GM19438 (cell line): ENCODE measurements around the gene SAPCD2.

Source experiments
- ATAC-seq: cut with Tn5 transposase; IDR thresholded peaks from one replicate; pipeline ENCODE4 v1.9.1; 2021; ENCODE audit warnings: low read depth; ENCODE audit not compliant: unreplicated experiment

The SAPCD2 gene

DNA sequence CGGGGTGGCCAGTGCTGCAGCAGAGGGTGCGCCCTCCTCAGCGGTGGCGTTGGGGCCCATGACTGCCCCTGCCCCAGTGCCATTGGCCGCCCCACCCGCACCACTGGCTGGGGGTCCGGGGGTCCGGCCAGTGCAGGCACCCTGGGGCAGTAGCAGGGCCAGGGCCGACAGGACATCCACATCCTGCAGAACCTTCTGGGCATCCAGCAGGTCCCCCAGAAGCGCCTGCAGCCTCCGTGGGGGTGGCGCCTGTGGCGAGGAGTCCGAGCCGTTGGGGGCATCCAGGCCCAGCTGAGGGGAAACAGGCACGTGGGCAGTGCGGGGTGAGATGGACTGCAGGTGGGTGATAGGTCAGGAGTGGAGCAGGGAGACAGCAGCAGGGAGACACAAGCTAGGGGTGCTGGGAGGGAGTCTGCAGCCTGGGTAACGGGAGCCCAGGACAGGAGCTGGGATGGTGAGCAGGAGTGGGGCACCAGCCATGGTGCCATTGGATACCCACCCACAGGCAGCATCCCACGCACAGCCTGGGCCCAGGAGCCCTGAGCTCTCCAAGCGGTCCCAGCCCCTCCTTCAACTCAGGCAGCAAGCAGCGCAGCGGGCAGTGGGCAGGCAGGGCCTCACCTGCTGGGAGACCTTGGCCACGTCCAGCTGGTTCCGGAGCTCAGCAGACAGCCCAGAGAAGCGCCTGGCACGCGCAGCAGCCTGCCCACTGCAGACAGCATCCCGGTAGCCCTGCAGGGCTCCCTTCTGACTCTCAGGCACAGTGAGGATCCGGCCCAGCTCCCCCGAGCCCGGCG lies 49.4 kb downstream of the SAPCD2 start:
- ATAC-seq, result no peak

DNA sequence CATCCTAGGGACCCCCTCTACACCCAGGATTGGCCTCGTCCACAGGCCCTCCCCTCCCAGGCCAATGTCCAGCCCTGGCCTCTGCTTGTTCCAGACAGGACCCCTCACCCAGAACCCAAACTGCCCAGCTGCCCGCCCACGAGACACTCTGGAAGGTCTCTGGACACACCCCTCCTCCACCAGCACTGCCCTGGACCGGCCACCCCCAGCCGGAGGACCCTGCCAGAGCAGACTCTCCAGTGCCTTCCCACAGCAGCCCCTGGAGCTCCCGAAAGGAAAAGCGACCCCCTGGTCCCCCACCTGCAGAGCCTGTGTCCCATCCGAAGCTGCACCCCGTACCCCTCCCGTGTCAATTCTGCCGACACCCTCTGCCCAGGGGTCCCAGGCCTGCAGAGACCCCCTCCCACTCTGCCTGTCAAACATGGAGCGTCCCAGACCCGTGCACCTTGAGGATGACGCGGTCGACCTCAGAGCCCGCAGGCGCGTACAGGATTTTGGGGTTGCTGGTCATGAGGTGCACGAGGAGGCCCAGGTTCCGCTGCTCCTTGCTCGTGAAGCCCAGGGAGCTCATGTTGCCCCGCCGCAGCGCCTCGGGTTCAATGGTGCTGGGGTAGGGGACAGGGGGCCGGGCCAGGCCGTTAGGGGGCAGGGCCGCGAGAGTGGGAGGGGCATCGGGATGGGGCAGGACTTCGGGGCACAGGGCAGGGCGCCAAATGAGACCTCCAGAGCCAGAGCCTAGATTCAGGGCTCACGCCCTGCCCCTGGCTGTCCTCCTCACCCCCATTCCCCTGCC lies 50.3 kb downstream of the SAPCD2 start:
- no peak for ATAC-seq

DNA sequence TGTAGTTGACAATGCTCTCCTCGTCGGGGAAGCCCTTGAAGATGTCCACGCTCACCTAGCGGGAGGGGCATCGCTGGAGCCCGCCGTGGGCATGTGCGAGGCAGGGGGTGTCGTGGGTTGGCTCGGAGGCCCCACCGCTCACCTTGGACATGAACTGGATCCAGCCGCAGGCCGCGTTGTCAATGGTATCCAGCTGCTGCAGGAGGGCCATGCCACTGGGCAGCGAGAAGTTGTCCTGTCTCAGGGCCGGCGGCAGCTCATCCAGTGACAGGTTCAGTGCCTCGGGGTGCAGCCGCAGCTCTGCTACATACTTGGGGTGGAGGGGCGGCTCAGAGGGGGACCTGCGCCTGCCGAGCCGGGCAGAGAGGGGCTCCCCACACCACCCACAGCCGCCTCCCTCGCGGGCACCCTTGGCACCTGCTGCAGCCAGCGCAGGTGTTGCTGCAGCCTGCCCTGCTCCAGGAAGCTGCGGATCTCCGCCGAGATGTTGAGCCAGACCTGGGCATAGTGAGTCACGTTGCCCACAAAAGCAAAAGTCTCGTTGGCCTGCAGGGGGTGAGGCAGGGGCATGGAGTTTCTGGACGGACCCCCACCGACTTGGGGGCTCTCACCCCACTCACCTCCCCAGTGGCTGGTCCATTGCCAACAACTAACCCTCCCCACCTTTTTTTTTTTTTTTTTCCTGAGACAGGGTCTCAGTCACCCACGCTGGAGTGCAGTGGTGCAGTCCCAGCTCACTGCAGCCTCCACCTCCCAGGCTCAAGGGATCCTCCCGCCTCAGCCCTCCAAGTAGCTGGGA lies 51.4 kb downstream of the SAPCD2 start:
- ATAC-seq, result no peak

DNA sequence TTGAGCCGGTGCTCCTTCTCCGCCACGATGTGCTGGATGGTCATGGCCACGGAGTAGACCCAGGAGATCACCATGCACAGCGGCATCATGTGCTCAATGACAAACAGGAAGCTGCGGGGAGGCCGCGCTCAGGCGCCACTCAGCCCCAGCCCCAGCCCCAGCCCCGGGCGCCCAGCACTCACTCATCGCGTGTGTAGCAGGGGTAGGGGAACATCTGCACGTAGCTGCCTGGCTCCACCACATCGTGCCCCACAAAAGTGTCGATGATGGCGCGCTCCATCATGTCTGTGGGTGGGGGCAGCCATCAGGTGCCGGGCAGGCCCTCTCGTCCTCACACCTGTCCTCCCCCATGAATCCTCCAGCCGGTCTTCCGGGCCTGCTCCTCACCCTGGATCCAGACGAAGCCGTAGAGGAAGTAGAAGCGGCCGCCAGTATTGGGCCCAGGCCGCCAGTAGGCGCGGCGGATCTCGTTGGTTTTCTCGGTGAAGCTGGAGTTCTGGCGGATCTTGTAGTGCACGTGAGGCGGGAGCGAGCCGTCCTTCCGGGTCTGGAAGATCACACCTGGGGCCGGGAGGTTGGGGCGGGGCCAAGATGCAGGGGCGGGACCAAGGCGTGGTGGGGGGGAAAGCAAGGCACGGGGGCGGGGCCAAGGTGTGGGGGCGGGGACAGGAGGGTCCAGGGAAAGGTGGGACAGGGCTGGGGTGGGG lies 52.4 kb downstream of the SAPCD2 start:
- no peak for ATAC-seq

DNA sequence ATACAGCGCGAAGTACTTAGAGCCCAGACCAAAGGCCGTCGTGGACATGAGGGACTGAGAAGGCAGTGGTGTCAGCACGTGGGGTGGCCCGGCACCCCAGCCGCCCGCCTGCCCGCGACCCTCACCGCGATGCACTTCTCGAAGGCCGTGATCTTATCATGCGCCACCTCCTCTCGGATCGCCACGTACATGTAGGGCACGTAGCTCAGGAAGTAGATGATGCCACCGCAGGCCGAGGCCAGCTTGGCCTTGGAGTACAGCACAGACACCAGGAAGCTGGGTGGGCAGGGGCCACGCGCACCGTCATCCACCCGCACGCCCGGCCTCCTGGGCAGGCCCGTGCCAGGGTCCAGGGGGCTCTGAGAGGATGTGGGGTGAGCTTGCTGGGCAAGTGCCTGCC lies 53.3 kb downstream of the SAPCD2 start:
- no peak for ATAC-seq

DNA sequence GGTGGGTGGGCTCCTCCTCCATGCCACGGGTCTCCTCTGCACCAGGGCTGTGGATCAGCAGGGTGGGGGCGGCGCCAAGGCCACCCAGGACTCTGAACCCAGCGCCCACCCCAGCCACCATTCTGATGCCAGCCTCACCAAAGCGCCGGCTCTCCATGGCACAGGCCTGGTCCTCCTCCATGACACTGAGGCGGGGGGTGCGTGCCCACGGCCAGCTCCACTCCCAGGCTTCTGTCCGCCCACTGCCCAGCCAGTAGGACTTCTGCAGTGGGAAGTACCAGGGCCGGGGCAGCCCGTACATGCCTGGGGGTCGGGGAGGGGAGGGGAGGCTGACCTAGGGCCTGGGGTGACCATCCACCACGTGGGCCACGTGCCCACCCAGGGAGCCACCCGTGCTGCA lies 53.9 kb downstream of the SAPCD2 start:
- ATAC-seq, result no peak

DNA sequence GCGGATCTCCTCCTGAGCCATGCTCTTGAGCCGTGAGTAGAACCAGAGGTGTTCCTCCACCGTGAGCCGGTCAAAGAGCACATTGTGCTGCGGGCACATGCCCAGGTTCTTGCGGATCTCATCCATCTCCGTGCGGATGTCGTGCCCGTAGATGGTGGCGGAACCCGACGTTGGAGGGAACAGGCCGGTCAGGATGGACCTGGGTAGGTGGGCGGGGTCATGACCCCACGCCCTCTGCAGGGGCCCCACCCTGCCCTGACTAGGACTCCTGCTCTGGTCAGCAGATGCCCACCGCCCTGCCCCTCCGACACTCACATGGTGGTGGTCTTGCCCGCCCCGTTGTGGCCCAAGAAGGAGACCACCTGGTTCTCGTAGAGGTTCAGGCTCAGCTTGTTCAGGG lies 54.4 kb downstream of the SAPCD2 start:
- ATAC-seq, result no peak

DNA sequence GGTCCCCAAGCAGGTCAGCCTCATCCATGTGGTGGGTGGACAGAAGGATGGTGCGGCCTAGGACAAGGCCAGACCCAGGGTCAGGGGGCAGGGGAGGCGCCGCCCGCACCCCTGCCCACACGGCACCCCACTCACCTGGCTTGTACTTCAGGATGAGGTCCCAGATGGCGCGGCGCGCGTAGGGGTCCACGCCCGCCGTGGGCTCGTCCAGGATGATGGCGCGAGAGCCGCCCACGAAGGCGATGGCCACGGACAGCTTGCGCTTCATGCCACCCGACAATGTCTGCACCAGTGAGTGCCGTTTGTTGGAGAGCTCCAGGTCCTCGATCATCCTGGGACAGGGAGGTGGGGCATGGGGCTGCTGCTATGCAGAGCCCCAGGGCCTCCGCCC lies 54.8 kb downstream of the SAPCD2 start:
- ATAC-seq, result no peak

DNA sequence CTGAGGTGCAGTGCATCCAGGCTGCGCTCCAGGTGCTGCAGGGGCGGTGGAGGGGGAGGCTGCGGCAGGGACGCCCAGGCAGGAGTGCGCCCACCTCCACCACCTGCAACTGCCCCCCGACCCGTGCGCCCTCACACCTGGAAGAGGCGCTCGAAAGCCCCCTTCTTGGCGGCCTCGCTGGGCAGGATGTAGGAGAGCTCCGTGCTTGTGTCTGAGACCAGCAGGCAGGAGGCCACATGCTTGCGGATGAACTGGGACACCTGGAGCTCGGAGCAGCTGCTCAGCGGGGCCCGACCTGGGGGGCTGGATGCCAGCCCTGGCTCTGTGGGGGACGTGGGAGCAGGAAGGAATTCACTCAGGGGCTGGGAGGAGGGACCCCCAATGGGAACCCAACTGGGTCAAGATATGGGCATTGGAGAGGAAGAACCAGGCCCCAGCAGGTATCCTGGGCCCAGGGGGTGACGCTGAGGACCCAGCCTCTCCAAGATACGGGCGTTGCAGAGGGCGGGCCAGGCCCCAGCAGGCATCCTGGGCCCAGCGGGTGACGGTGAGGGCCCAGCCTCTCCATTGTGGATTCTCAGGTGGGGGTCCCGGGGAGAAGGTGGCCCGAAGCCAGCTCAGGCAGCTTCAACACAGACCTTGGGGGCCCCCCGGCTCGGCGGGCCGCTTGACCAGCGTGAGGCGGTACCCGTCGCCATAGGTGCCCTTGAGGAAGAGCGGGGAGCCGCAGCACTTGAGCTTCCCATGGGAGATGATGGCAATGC lies 55.4 kb downstream of the SAPCD2 start:
- ATAC-seq, result no peak

DNA sequence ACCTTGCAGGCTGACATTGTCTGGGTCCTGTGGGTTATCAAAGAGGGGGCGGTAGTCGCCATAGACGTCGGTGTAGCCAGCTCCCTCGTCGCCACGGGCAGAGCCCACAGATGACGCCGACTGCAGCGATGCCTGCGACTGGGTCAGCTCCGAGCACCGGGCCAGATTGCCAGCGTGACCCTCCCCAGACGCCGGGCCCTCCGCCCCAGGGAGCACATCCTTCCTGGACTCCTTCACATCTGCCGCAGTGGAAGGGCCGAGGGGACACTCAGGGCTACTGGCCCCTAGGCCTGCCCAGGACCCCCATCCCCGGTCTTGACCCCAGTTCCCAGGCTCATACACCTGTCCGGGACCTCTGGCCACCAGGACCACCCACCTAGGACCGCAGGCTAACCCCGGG lies 56.2 kb downstream of the SAPCD2 start:
- ATAC-seq, result no peak

DNA sequence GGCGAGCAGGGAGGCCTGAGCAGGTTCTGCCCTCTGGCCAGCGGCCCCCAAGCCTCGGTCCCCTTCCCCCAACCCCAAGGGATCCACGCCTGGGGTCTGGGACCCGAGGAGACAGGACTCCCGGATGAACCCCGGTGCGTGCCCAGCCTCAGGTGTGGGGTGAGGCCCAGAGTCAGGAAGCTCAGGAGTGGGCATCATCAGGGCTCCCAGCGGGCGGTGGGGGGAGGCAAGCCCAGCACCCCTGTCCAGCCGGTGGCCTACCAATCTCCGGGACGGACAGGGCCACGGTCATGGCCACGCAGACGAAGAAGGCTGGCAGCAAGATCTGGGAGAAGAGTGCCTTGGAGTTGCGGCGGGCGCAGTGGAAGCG lies 56.8 kb downstream of the SAPCD2 start:
- no peak for ATAC-seq

DNA sequence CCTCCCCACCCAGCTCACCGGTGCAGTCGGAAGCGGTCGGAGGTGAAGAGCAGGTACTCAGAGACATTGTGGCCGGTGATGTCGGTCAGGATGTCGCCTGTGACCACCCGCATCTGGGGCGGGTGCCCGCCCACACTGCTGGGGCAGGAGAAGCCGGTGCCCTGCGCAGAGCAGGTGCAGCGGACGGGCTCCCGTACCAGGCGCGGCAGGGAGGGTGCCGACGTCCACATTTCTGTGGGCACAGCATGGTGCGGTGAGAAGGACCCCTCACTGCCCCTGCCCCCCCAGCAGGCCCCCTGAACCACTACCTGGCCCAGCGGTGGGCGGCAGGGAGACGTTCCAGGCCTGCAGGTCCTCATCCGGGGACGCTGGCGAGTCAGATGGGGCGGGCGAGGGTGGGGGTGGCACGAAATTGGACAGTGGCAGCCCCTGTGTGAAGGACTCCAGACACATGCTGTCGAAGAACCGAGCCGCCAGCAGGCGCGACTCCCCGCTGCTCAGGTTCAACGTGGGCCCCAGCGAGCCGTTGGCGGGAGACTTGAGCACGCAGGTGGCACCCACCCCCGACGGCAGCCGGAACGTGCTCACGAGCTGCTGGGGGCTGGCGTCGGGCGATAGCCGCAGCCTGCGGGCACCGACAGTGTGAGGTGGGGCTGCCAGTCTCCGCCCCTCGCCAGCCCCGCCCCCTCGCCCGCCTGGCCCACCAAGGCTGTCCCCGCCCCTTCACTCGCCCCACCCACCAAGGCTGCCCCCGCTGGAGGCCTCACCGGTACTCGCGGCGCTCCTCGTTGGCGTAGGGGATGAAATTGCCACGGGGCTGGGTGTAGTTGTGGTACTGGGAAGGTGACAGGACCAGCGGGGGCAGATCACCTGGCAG lies 57.4 kb downstream of the SAPCD2 start:
- no peak for ATAC-seq
